A172 (cell line): ENCODE measurements around the gene SLC23A2. TPM values are rescaled to one million over a fixed set of nuclear protein-coding genes. Genes with fewer than 3 reads are reported as not detected.
"Not testable (repeated sequence)": the region's sequence is repeated elsewhere in the genome, so short reads cannot be mapped to it uniquely, and the experiment has no call there.

Source experiments
- DNase-seq: peaks from one replicate; pipeline ENCODE4 v3.0.0-alpha.2; 2015; ENCODE audit warnings: low spot score
- total RNA-seq: library from RNA; depleted of rRNA; stranded (reverse); fragments of >200 nt; shearing (Covaris generic); gene quantifications from 2 replicates; pipeline ENCODE4 v1.2.3, GENCODE V29; 2014

The SLC23A2 gene
- total RNA-seq, 1 experiment from 2014 or later = 22.9 TPM

DNA sequence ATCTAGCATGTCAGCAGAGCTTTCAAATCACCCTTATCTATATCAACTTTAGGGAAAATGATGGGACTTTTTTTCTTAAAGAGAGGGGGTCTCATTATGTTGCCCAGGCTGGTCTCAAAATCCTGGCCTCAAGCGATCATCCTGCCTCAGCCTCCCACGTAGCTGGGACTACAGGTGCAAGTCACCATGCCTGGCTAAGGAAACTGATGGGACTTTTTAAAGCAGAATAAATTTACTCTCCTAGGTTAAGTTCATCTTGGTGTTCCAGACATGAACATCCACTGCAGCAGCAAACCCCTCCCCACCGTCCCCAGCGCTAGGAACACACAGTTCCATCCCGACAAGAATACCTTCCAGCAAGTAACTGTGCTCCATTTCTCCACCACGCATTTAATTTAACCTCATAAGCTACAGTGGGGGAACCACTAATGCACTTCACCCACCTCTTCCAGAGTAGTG lies 64.9 kb downstream of the SLC23A2 start:
- no peak for DNase-seq

GRCh38 chr20:4932061-4932460 lies 69.2 kb downstream of the SLC23A2 start:
- DNase-seq = no peak

DNA sequence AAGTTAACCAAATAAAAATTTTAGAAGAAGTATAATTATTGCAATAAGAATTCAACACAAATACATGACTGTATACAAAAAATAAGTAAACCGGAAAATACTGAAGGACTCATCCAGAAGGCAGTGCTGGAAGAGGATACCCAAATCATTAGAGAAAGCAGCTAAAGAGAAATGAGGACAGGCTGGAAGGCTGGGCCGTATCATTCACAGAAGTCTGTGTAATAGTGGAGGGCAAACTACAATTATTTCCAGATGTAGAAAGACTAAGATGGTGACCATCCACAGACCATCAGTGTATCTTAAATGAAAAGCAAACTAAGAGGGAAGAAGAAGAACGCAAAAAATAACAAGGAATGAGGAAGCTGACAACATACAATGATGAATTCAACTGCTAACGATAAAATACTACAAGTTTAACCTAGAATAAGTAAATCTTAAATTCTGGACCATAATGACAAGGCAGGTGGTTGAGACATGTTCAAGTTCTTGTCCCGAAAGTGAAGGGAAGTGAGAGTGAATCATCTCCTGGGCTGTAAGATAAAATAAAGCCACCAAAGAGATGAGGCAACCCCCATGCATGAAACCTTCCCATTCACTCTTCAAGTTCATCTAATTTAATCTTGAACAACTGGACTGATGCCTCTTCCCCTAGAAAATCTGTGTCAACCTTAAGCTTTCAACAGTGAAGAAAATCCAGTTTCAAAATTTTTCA lies 71.5 kb downstream of the SLC23A2 start:
- DNase-seq = no peak

DNA sequence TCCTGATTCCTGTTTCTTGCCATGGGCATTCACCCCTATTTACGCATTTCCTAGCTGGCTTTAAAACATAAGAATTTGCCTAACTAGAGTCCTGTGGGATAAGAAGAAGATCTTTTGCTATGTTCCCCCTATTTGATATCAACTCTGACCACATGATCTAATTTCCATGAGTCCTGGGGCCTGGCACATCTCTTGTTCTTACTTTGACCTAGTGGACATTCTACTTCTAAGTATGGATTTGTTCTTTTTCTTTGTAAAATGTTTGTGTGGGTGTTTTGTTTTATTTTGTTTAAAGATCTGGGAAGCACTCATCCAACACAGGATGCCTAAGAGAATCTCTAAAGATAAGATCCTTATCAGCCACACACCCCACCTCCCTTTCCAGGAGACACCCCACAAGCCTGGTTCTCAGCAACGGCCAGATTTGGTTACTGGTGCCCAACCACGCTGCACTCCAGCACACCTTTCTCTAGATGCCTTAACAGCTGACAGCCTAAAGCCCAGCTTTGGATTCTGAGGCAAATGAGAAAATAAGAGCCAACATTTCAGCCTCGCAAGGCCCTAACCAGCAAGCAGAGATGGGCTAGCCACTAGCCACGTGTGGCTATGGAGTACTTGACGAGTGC lies 74.7 kb downstream of the SLC23A2 start:
- DNase-seq = no peak

DNA sequence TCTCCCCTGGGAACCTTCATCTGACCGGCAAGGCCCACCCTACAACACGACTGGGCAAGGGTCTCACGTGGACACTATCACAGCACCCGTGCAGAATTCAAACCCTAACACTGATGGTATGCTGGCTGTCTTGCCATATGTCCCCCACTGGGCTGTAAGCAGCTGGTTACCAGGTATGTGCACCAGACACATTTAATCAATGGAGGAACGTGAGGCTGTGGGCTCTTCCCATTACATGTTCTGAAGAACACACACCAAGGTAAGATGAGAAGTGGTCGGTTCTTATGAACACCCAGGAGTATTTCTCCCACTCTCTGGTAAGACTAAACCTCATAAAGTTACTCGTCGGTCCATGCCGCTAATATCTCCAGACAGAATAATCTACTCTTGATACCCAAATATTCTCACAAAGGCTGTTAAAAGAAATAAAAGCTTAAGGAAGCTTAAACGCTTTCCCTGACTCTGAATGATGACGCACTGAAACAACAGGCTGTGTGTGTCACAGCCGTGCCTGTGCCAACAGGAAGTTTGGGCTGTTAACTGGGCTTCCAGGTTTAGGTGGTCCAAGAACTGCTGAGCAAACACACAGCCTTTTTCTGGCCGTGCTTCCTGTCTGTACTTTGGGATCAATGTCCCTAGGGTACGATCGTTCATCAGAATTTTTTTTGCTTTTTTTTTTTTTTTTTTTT lies 75.3 kb downstream of the SLC23A2 start:
- peak; percentile 67 for DNase-seq

DNA sequence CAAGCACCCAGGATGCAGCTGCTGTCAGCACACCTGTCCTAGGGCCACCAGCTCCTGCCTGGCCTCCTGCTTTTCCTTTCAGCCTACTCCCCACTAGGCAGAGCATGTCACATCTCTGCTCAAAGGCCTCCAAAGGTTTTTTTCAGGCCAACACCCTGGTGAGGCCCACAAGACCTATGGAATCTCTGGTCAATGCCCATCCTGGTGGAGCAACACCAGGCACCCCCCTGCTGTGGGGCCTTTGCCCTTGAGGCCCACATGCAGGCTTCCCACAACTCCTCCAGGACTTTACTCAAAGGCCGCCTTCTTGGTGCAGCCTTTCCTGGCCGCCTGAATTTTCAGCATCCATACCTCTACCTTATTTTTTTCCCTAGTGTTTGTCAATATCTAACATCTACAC lies 76.9 kb downstream of the SLC23A2 start:
- DNase-seq = no peak

DNA sequence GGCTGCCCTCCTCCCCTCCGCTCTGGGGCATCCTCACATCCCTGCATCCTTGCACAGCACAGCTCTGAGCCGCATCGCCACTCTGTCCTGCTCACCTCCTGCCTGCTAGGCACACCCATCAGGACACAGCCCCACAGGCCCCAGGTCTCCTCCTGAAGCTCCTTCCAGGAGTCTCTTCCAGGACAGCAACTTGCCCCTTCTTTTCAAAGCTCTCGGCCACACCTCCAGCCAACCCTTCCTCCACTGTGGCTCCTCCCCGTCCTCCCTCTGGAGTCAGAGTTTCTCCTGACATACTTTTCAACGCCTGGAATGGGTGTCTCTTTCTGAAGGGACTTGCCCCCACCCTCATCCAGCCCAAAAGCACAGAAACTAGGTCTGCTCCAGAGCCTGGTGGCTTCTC lies 77.3 kb downstream of the SLC23A2 start:
- DNase-seq = no peak

DNA sequence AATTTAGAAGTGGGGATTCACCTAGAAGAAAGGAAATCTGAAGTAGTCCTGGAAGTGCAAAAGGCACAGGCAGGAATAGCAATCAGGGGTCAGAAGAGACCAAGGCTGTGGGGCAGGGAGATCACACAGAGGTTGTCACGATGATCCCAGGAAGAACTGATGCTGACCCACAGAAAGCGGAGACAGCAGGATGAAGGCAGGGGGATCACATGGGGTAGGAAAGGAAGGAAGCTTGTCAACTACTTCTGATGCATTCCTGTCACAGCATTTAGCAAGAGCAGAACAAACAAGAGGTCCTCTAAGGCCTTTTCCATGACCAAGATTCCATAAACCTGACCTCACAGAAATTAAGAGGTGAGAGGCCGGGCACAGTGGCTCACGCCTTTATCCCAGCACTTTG lies 79.1 kb downstream of the SLC23A2 start:
- no peak for DNase-seq

DNA sequence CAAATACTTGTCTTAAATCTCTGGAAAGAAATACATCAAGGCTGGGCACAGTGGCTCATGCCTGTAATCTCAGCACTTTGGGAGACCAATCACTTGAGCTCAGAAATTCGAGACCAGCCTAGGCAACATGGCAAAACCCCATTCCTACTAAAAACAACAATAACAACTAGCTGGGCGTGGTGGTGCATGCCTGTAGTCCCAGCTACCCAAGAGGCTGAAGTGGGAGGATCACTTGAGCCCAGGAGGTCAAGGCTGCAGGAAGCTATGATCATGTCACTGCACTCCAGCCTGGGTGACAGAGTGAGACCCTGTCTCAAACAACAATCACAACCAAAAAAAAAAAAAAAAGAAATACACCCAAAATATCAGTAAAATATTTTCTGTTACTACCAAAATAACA lies 80.0 kb downstream of the SLC23A2 start:
- DNase-seq = not testable (repeated sequence)

DNA sequence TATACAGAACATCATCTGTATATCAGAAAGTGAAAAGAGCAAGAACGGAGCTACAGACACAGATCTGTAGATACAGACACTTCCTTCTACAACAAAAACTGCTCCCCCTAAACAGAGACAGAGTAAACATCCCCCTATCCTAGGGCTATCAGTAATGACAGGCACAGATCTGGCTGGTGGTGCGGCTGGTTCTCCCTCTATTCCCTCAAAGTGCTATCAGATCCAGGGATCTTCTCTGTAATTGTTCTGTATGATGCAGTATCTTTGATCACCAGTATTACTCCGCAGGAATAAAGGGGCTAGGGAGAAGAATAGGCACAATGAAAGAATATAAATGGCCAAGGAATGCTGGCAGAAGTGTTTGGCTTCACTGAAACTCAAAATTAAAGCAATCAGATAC lies 80.7 kb downstream of the SLC23A2 start:
- DNase-seq = no peak

GRCh38 chr20:4920131-4920530 lies 81.2 kb downstream of the SLC23A2 start:
- DNase-seq = no peak

DNA sequence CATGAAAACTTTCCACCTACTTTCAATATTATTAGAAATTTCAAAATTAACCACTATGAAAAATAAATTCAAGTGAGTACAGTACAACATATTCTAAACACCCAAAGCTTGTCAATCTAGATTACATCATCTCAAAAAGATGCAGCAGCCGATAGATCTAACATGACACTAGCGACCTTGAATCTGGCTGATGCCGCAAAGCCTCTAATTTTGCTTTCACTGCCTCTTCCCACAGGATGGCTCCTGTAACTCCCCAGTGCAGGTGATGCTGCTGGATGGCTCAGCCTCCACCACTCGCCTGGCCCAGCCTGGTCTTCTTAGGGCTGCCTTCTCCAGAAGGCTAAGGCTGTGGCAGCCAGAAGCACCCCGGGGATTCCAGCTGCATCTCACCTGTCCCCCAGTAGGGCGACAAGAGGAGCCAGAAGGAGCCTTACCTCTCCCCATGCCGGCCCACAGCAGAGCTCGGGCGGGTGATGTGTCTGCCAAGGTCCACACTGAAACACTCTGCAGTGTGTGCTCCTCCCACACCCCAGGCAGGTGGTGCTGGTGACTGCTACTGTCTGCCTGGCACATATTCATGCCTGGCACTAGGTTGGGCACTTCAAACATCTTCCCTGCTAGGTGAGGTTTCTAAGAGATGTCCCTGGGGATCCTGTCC lies 82.1 kb downstream of the SLC23A2 start:
- DNase-seq = no peak

- DNase-seq = no peak
These were observed 82.8 kb downstream of the SLC23A2 start for GRCh38 chr20:4918473-4918872.

DNA sequence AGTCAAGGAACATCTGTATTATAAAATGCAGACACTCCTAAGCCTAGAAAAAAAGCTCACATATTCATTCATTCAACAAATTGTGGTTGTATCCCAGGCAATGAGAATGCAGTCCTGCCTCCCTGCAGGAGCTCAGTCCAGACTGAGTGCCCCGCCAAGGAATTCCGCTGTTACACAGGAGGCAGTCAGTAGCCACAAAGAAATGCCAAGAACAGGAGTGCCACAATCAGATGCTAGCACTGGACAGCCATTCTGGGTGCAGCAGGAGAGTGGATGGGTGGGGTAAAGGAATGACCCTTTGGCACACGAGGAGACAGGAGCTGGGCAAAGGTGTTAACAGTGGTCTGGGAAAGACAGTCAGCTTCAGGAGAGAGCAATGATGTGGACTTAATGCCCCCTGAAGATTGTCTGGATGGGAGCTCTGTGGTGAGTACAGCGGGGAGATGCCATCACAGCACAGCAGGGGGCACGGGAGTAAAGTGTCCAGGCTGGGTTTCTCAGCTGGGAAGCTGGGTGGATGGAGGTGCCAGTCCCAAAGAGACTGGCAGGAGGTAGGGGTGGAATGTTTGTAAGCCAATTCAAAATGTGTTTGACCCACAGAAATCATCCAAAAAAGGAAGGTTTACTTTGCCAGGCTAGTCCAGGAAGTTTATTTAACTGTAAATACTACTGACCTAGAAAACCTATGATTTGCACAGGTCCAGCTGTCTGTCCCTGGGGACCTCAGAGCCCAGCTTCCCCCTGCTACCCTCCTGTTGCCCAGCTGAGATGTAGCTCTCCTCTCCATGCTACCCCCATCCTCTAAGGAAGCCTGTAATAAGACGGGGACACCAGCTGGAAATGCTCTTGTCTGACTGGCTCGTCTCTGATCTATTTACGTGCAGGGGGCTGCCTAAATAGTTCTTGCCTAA lies 84.1 kb downstream of the SLC23A2 start:
- DNase-seq = peak; percentile 74

DNA sequence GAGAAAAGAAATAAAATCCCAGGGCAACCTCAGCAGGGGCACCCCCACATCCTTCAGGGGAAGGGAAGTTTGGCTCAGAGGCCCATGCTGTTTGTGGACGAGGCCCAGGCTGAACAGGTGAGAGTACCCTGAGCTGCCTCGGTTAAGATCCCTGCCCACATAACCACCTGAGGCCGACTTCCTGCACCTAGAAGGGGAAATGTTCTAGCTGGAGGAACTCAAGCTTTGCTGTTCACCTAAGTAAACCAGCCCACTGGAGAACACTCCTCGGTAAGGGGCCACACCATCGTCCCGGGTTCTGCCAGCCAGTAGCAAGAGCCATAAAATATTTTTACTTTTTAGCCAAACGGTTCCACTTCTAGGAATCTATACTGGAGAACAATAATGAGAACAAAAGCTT lies 88.2 kb downstream of the SLC23A2 start:
- DNase-seq = no peak

GRCh38 chr20:4912380-4913142 lies 88.7 kb downstream of the SLC23A2 start:
- DNase-seq = no peak

GRCh38 chr20:4910951-4911350 lies 90.4 kb downstream of the SLC23A2 start:
- DNase-seq = no peak

DNA sequence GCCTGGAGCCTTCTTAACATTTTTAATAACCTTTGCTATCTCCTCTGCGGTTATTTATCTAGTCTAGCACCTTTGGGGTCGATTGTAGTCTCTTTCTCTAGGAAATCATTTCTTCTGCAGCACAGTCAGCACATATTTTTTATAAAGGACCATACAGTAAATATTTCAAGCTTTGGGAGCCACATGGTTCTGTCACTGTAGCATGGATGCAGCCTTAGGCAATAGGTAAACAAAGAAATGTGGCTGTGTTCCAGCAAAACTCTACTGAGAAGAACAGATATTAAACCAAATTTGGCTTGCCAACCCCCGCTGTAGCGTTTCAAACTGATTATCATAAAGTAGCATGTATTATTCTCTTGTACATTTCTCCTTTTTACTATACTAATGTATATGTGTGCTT lies 95.7 kb downstream of the SLC23A2 start:
- no peak for DNase-seq

- no peak for DNase-seq
These were observed 96.1 kb downstream of the SLC23A2 start for GRCh38 chr20:4905195-4905594.

DNA sequence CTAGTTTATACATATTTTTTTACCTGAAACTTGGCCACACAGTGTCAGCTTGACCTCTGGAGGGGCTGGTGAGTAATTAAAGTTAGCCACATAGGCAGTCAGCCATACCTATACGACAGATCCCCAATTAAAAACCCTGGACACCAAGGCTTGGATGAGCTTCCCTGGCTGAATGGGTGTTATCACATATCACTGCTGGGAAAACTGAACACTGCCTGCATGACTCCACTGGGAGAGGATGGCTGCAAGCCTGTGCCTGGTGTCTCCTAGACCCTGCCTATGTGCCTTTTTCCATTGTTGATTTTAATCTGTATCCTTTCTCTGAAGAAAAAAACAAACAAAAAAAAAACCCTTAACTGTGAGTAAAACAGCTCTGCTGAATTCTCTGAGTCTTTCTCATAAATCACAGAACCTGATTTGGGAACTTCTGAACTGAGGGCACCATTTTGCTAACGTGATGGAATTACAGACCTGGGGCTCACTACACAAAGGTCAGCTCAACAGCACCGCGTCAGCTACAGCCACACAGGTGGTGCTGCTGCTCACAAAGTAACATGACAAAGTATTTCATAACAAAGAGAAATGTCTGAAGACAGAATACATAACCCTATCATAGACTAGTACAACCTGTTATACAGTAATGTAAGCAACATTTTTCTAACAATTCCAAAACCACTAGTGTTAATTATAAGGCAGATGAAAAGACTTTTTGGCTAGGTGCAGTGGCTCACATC lies 97.0 kb downstream of the SLC23A2 start:
- no peak for DNase-seq
